Measurements from ENCODE around the gene TEKTIP1.

DNA sequence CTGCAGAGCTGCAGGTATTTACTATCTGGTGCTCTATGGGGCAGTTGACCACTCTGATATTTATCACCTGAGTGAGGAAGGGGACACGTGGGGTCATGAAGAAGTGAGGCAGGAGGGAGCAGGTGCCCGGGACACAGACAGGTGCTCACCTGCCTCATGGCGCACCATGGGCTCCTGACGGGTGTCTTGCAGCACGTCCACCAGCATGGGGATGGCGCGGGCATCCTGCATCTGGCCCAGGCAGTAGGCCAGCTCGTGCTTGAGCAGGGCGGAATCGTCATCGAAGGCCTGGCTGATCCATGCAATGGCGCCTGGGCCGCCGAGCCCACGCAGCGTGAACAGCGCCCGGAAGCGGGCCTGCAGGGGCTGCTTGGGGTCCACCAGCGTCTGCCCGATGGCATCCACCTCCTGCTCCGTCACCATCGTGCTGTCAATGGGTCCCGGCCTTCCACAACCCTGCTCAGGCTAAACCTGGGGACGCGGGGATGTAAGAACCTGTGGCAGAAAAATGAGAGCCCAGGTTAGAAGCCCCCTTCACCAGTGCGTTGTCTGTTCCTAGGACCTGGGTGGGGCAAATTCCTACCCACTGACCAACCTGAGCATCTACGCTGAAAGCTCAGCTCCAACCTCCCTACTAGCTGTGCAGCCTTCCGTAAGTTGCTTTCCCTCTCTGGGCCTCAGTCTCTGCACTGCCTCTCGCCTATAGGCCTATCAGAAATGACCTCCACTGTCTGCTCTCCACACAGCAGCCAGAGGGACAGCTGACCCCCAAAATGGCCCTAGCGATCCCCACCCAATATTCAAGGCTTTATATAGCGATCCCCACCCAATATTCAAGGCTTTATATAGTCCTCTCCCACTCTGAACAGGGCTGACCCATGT is 42.3 kb upstream of the TEKTIP1 start:
- no peak for TF ChIP-seq GATA2 (IDR thresholded peaks at IDR 0.05; ENCODE audit: low read depth, low read length)
- no peak for TF ChIP-seq GATA3 (IDR thresholded peaks at IDR 0.05; ENCODE audit: low read depth, low read length)
